AG04450 (cell line): ENCODE data around the gene INCENP. TPM values are rescaled to one million over a fixed set of nuclear protein-coding genes. Genes with fewer than 3 reads are reported as not detected.

Experiments
- CTCF ChIA-PET: fragments of 300-600, 350-600 bp; formaldehyde crosslinking; extraction: SDS; loops from one replicate; lab custom pipeline; 2022; ENCODE audit warnings: antibody characterized with exemption, inconsistent platforms; lab: Charles Lee
- POLR2A ChIA-PET: fragments of 350-600 bp; formaldehyde crosslinking; extraction: SDS; loops from one replicate; lab custom pipeline; 2021; ENCODE audit warnings: antibody characterized with exemption, inconsistent platforms; lab: Yijun Ruan, JAX
- DNase-seq: peaks from one replicate; pipeline ENCODE4 v3.0.0-alpha.2; 2011; ENCODE audit warnings: low read depth, low spot score
- H3K27ac ChIP-seq: one replicate; pipeline ENCODE4 v1.5.1; 2012; ENCODE audit warnings: low read depth, low read length, control low read depth
- H3K27me3 ChIP-seq: one replicate; pipeline ENCODE4 v1.6.0; 2012; ENCODE audit warnings: low read length; ENCODE audit not compliant: control insufficient read depth, insufficient read depth
- H3K4me3 ChIP-seq: 2 replicates; pipeline ENCODE4 v1.5.1; 2011; ENCODE audit warnings: mild to moderate bottlenecking, low read depth, low read length, control low read depth
- H3K9me3 ChIP-seq: 2 replicates; pipeline ENCODE4 v1.5.1; 2012; ENCODE audit warnings: low read length; ENCODE audit not compliant: control insufficient read depth, insufficient read depth
- CTCF ChIP-seq: IDR thresholded peaks from 2 replicates; pipeline ENCODE4 v1.5.1; 2011; ENCODE audit warnings: low read depth, low read length, control low read depth, inconsistent platforms
- polyA plus RNA-seq: library from polyadenylated mRNA; depleted of rRNA; stranded (reverse); fragments of >200 nt; gene quantifications from 2 replicates; pipeline ENCODE4 v1.2.3, GENCODE V29; 2011

INCENP gene
- polyA plus RNA-seq, 1 experiment = 6.4 TPM

DNA sequence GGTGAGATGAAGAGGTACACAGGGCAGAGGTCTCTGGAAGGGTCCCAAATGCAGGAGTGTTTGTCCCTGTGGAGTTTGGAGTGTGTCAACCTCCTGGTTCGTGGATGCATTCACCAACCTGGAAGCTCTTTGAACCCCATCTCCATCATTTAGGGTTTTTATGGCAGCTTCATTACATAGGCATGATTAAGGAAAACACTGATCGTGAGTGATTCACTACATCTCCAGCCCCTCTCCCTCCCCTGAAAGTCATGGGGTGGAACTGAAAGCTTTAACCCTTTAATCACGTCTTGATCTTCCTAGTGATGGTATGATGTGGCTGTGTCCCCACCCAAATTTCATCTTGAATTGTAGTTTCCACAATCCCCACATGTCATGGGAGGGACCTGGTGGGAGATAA is 19.8 kb upstream of the INCENP start:
- no peaks in the 10 kb centered on the region for H3K9me3 ChIP-seq
- TF ChIP-seq CTCF = no peak
- ChIA-PET POLR2A (interaction anchor here (1.0 kb wide), 1 partner anchor 136 kb away, joined by 3 read pairs; the partner anchor contains the start of gene FTH1), CTCF (interaction anchor here (1.4 to 7.2 kb wide), 3 partner anchors 22 to 205 kb away, joined by 5 to 202 read pairs (median 27); no protein-coding TSS in a partner anchor)
- no peak overlapping the region for H3K27ac ChIP-seq
- no peak for DNase-seq
- H3K27me3 ChIP-seq = no peaks in the 10 kb centered on the region
- H3K4me3 ChIP-seq = no peak overlapping the region

GRCh38 chr11:62104816-62105653 is 18.8 kb upstream of the INCENP start:
- peak overlapping the region; percentile 23 for H3K27ac ChIP-seq
- peak overlapping the region; percentile 26 for H3K4me3 ChIP-seq
- POLR2A ChIA-PET = no interaction called here
- TF ChIP-seq CTCF = no peak
- no peaks in the 10 kb centered on the region for H3K27me3 ChIP-seq
- H3K9me3 ChIP-seq = no peaks in the 10 kb centered on the region
- DNase-seq = no peak
- CTCF ChIA-PET = interaction anchor here (5.1 to 7.2 kb wide), 2 partner anchors 24 to 206 kb away, joined by 67 to 202 read pairs; no protein-coding TSS in a partner anchor

GRCh38 chr11:62105667-62106191 is 18.1 kb upstream of the INCENP start:
- no peaks in the 10 kb centered on the region for H3K27me3 ChIP-seq
- peak overlapping the region; percentile 26 for H3K4me3 ChIP-seq
- CTCF ChIA-PET = interaction anchor here (0.6 to 7.2 kb wide), 6 partner anchors 17 to 308 kb away, joined by 3 to 202 read pairs (median 86); partner anchors contain the start of gene BEST1
- no peak for DNase-seq
- H3K9me3 ChIP-seq = no peaks in the 10 kb centered on the region
- H3K27ac ChIP-seq = peak overlapping the region; percentile 23
- no peak for TF ChIP-seq CTCF
- POLR2A ChIA-PET = no interaction called here

GRCh38 chr11:62108017-62108750 is 15.6 kb upstream of the INCENP start:
- TF ChIP-seq CTCF = peak; percentile 79
- Histone ChIP-seq H3K9me3 (no peaks in the 10 kb centered on the region), H3K27ac (no peak overlapping the region), H3K4me3 (no peak overlapping the region), H3K27me3 (no peaks in the 10 kb centered on the region)
- ChIA-PET CTCF (interaction anchor here (0.5 to 7.2 kb wide), 68 partner anchors 12 to 474 kb away, joined by 3 to 202 read pairs (median 6); partner anchors contain the start of genes BEST1, FEN1, INCENP and MYRF), POLR2A (interaction anchor here (0.7 to 1.1 kb wide), 4 partner anchors 26 to 311 kb away, joined by 3 to 4 read pairs (median 4); no protein-coding TSS in a partner anchor)
- no peak for DNase-seq
